ENCODE data around the gene MEGF11. TPM values are rescaled to one million over a fixed set of nuclear protein-coding genes. Genes with fewer than 3 reads are reported as not detected.
A peak's percentile ranks its signal among the peaks of the same experiment; 100 is the strongest.

The MEGF11 gene
- total RNA-seq, 2 experiments from 2014 or later: not detected

- no peak for DNase-seq
- Mint-ChIP-seq H3K36me3 (no peaks in the 10 kb centered on the region), H3K4me1 (no peaks in the 10 kb centered on the region), H3K27ac (no peak overlapping the region), H3K27me3 (peaks cover 32% of the 10 kb centered on the region), H3K4me3 (no peak overlapping the region), H3K9me3 (ENCODE audit: low read depth) (no peaks in the 10 kb centered on the region)
- no peak for ATAC-seq
- CTCF ChIA-PET: no interaction called here
These were observed 255.1 kb downstream of the MEGF11 start for GRCh38 chr15:65998486-65998885.

GRCh38 chr15:65996901-65997300, 256.6 kb downstream of the MEGF11 start:
- H3K9me3 Mint-ChIP-seq (ENCODE audit: low read depth): no peaks in the 10 kb centered on the region
- H3K4me1 Mint-ChIP-seq: no peaks in the 10 kb centered on the region
- H3K27ac Mint-ChIP-seq: no peak overlapping the region
- CTCF ChIA-PET: no interaction called here
- ATAC-seq (no peak), DNase-seq (no peak)
- no peak overlapping the region for H3K4me3 Mint-ChIP-seq
- no peaks in the 10 kb centered on the region for H3K36me3 Mint-ChIP-seq
- H3K27me3 Mint-ChIP-seq: peaks cover 45% of the 10 kb centered on the region

GRCh38 chr15:65994832-65995231, 258.7 kb downstream of the MEGF11 start:
- ATAC-seq: no peak
- no peak for DNase-seq
- H3K4me3 Mint-ChIP-seq: no peak overlapping the region
- no peaks in the 10 kb centered on the region for H3K9me3 Mint-ChIP-seq (ENCODE audit: low read depth)
- CTCF ChIA-PET: no interaction called here
- peaks cover 52% of the 10 kb centered on the region for H3K27me3 Mint-ChIP-seq
- H3K36me3 Mint-ChIP-seq: no peaks in the 10 kb centered on the region
- no peak overlapping the region for H3K27ac Mint-ChIP-seq
- no peaks in the 10 kb centered on the region for H3K4me1 Mint-ChIP-seq

GRCh38 chr15:65993762-65994161, 259.8 kb downstream of the MEGF11 start:
- Mint-ChIP-seq H3K4me3 (no peak overlapping the region), H3K36me3 (no peaks in the 10 kb centered on the region), H3K9me3 (ENCODE audit: low read depth) (no peaks in the 10 kb centered on the region), H3K27me3 (peaks cover 58% of the 10 kb centered on the region), H3K4me1 (no peaks in the 10 kb centered on the region), H3K27ac (no peak overlapping the region)
- CTCF ChIA-PET: no interaction called here
- no peak for DNase-seq
- no peak for ATAC-seq

GRCh38 chr15:65993236-65993635, 260.3 kb downstream of the MEGF11 start:
- Mint-ChIP-seq H3K27ac (no peak overlapping the region), H3K9me3 (ENCODE audit: low read depth) (no peaks in the 10 kb centered on the region), H3K4me1 (no peaks in the 10 kb centered on the region), H3K4me3 (no peak overlapping the region), H3K27me3 (peaks cover 64% of the 10 kb centered on the region), H3K36me3 (no peaks in the 10 kb centered on the region)
- DNase-seq (no peak), ATAC-seq (no peak)
- CTCF ChIA-PET: no interaction called here

- Mint-ChIP-seq H3K27me3 (peaks cover 66% of the 10 kb centered on the region), H3K36me3 (no peaks in the 10 kb centered on the region), H3K27ac (no peak overlapping the region), H3K4me1 (no peaks in the 10 kb centered on the region), H3K9me3 (ENCODE audit: low read depth) (no peaks in the 10 kb centered on the region), H3K4me3 (no peak overlapping the region)
- DNase-seq (no peak), ATAC-seq (no peak)
- CTCF ChIA-PET: no interaction called here
These were observed 261.6 kb downstream of the MEGF11 start for GRCh38 chr15:65991721-65992483.

GRCh38 chr15:65990298-65990981, 263.1 kb downstream of the MEGF11 start:
- Mint-ChIP-seq H3K27ac (no peak overlapping the region), H3K4me3 (no peak overlapping the region), H3K36me3 (no peaks in the 10 kb centered on the region), H3K27me3 (peaks cover 78% of the 10 kb centered on the region), H3K4me1 (no peaks in the 10 kb centered on the region), H3K9me3 (ENCODE audit: low read depth) (no peaks in the 10 kb centered on the region)
- no peak for DNase-seq
- ATAC-seq: no peak
- CTCF ChIA-PET: no interaction called here

GRCh38 chr15:65987100-65987499, 266.4 kb downstream of the MEGF11 start:
- ATAC-seq (no peak), DNase-seq (no peak)
- H3K36me3 Mint-ChIP-seq: no peaks in the 10 kb centered on the region
- peaks cover 4% of the 10 kb centered on the region for H3K4me1 Mint-ChIP-seq
- no peak overlapping the region for H3K4me3 Mint-ChIP-seq
- no peaks in the 10 kb centered on the region for H3K9me3 Mint-ChIP-seq (ENCODE audit: low read depth)
- CTCF ChIA-PET: no interaction called here
- peaks cover 77% of the 10 kb centered on the region for H3K27me3 Mint-ChIP-seq
- H3K27ac Mint-ChIP-seq: no peak overlapping the region

- DNase-seq (no peak), ATAC-seq (no peak)
- H3K4me1 Mint-ChIP-seq: peaks cover 4% of the 10 kb centered on the region
- peaks cover 75% of the 10 kb centered on the region for H3K27me3 Mint-ChIP-seq
- no peak overlapping the region for H3K4me3 Mint-ChIP-seq
- H3K9me3 Mint-ChIP-seq (ENCODE audit: low read depth): no peaks in the 10 kb centered on the region
- H3K36me3 Mint-ChIP-seq: no peaks in the 10 kb centered on the region
- no peak overlapping the region for H3K27ac Mint-ChIP-seq
- CTCF ChIA-PET: interaction anchor here (0.7 kb wide), 2 partner anchors 9 to 1692 kb away, joined by 3 to 4 read pairs; no protein-coding TSS in a partner anchor
These were observed 267.1 kb downstream of the MEGF11 start for GRCh38 chr15:65986416-65986815.

GRCh38 chr15:65985387-65985786, 268.2 kb downstream of the MEGF11 start:
- H3K27me3 Mint-ChIP-seq: peaks cover 72% of the 10 kb centered on the region
- H3K27ac Mint-ChIP-seq: no peak overlapping the region
- CTCF ChIA-PET: no interaction called here

GRCh38 chr15:65982627-65983322, 270.8 kb downstream of the MEGF11 start:
- H3K9me3 Mint-ChIP-seq (ENCODE audit: low read depth): no peaks in the 10 kb centered on the region
- no peak for DNase-seq
- H3K4me3 Mint-ChIP-seq: no peak overlapping the region
- CTCF ChIA-PET: interaction anchor here (1.0 to 1.3 kb wide), 3 partner anchors 21 to 323 kb away, joined by 3 read pairs; no protein-coding TSS in a partner anchor
- ATAC-seq: no peak
- no peak overlapping the region for H3K27ac Mint-ChIP-seq
- H3K27me3 Mint-ChIP-seq: peaks cover 51% of the 10 kb centered on the region
- H3K36me3 Mint-ChIP-seq: no peaks in the 10 kb centered on the region
- H3K4me1 Mint-ChIP-seq: peaks cover 4% of the 10 kb centered on the region

More at GRCh38 chr15:65985387-65985786, 268.2 kb downstream of the MEGF11 start:
- no peak overlapping the region for H3K4me3 Mint-ChIP-seq
- H3K36me3 Mint-ChIP-seq: no peaks in the 10 kb centered on the region
- DNase-seq (no peak), ATAC-seq (no peak)
- no peaks in the 10 kb centered on the region for H3K9me3 Mint-ChIP-seq (ENCODE audit: low read depth)
- H3K4me1 Mint-ChIP-seq: peaks cover 4% of the 10 kb centered on the region

- ATAC-seq (peak; percentile 90), DNase-seq (peak; percentile 63)
- Mint-ChIP-seq H3K9me3 (ENCODE audit: low read depth) (no peaks in the 10 kb centered on the region), H3K4me1 (peaks cover 4% of the 10 kb centered on the region), H3K36me3 (no peaks in the 10 kb centered on the region), H3K4me3 (no peak overlapping the region), H3K27ac (no peak overlapping the region), H3K27me3 (peaks cover 49% of the 10 kb centered on the region)
- CTCF ChIA-PET: interaction anchor here (1.0 to 1.3 kb wide), 3 partner anchors 20 to 322 kb away, joined by 3 read pairs; no protein-coding TSS in a partner anchor
These were observed 271.5 kb downstream of the MEGF11 start for GRCh38 chr15:65981837-65982626.

GRCh38 chr15:65980824-65981456, 272.6 kb downstream of the MEGF11 start:
- CTCF ChIA-PET: no interaction called here
- Mint-ChIP-seq H3K4me3 (no peak overlapping the region), H3K36me3 (no peaks in the 10 kb centered on the region), H3K9me3 (ENCODE audit: low read depth) (no peaks in the 10 kb centered on the region), H3K27me3 (peaks cover 39% of the 10 kb centered on the region), H3K27ac (no peak overlapping the region), H3K4me1 (peaks cover 4% of the 10 kb centered on the region)
- ATAC-seq (no peak), DNase-seq (peak; percentile 44)
